Measurements from ENCODE around the gene NELFE. TPM values are rescaled to one million over a fixed set of nuclear protein-coding genes. Genes with fewer than 3 reads are reported as not detected.
A peak's percentile ranks its signal among the peaks of the same experiment; 100 is the strongest.
"Not testable (repeated sequence)": the region's sequence is repeated elsewhere in the genome, so short reads cannot be mapped to it uniquely, and the experiment has no call there.

The NELFE gene, protein sequence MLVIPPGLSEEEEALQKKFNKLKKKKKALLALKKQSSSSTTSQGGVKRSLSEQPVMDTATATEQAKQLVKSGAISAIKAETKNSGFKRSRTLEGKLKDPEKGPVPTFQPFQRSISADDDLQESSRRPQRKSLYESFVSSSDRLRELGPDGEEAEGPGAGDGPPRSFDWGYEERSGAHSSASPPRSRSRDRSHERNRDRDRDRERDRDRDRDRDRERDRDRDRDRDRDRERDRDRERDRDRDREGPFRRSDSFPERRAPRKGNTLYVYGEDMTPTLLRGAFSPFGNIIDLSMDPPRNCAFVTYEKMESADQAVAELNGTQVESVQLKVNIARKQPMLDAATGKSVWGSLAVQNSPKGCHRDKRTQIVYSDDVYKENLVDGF
- total RNA-seq, result 10 to 100 TPM; 67.1 to 70.8 TPM

DNA sequence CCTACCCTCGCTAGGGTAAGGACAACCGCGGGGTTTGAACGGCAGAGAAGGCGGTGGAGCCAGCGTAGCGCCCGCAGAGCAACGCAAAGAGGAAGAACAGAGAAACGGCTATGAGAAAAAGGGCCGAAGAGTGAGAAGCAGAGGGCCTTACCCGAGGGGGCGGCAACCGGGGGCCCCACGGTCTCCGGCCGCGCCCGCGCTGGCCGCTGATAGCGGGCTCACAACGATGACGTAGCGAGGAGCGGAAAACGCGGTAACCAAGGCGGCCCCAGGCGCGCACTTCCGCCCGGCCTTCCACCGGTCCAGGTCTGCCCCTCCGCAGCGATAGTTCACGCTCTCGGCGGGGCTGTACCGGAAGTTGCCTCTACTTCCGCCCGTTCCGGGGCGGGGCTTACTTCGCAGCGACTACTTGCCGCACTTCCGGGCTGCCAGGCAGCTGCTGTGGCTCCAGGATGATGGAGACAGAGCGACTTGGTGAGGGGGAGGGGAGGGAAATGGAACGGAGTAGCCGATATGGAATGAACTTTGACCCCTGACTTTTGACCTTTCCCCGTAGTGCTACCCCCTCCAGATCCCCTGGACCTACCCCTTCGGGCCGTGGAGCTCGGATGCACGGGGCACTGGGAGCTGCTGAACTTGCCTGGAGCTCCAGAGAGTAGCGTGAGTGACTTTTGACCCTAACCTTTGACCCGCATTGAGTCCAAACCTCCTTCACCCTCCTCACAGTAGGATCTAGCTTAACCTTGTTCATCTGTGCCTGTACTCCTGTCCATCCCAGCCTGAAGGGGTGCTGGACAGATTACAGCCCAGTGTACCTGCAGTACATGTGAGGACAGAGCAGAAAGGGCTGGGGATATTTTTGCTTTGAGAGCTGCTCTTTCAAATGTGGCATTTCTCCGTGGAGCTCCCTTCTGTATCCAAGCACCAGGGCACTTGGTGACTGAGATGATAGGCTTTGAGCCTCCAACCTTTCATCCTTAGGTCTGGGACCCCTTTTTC lies at the start of gene NELFE, which contains the start of gene SKIC2:
TSS of gene NELFE (minus strand) at position 231 of the 999 bp plus-strand sequence. CDS start 525 bp downstream, outside the sequence.
TSS of gene SKIC2 (plus strand) at position 435 of the 999 bp plus-strand sequence. CDS start at position 453, 18 bp downstream.
- Mint-ChIP-seq H3K4me1 (ENCODE audit: low read depth) (peaks cover 35% of the 10 kb centered on the region), H3K27ac (peak within 1 kb of the TSS; percentile 99), H3K27me3 (ENCODE audit: low read depth) (no peaks in the 10 kb centered on the region), H3K4me3 (peak within 1 kb of the TSS; percentile 98), H3K9me3 (ENCODE audit: insufficient read depth) (no peaks in the 10 kb centered on the region), H3K36me3 (ENCODE audit: low read depth) (peaks cover 68% of the 10 kb centered on the region)
- ChIA-PET POLR2A (interaction anchor here (0.5 to 4.1 kb wide), 9 partner anchors 12 to 307 kb away, joined by 3 to 68 read pairs (median 4); partner anchors contain the start of genes BAG6 and DXO), CTCF (interaction anchor here (0.5 to 3.4 kb wide), 7 partner anchors 13 to 409 kb away, joined by 3 to 14 read pairs (median 3); partner anchors contain the start of genes DXO and VARS1)
- ATAC-seq, result peak; percentile 96
- DNase-seq, result peak; percentile 99

DNA sequence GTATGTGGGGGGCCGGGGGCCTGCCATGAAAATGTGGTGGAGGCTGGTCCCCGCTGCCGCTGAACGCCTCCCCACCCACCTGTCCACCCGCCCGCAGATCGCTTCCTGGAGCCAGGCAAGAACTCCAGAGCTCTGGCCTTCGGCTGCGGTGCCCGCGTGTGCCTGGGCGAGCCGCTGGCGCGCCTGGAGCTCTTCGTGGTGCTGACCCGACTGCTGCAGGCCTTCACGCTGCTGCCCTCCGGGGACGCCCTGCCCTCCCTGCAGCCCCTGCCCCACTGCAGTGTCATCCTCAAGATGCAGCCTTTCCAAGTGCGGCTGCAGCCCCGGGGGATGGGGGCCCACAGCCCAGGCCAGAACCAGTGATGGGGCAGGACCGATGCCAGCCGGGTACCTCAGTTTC lies 49.3 kb upstream of the NELFE start:
- CTCF ChIA-PET; POLR2A ChIA-PET; ATAC-seq; H3K27ac Mint-ChIP-seq; DNase-seq; H3K9me3 Mint-ChIP-seq (ENCODE audit: insufficient read depth); H3K27me3 Mint-ChIP-seq (ENCODE audit: low read depth); H3K4me3 Mint-ChIP-seq; H3K36me3 Mint-ChIP-seq (ENCODE audit: low read depth): not testable (repeated sequence)
- H3K4me1 Mint-ChIP-seq (ENCODE audit: low read depth), result peaks cover 11% of the 10 kb centered on the region

DNA sequence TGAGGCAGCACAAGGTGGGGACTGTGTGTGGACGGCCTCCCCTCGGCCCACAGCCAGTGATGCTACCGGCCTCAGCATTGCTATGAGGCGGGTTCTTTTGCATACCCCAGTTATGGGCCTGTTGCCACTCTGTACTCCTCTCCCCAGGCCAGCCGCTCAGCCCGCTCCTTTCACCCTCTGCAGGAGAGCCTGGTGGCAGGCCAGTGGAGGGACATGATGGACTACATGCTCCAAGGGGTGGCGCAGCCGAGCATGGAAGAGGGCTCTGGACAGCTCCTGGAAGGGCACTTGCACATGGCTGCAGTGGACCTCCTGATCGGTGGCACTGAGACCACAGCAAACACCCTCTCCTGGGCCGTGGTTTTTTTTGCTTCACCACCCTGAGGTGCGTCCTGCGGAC lies 48.3 kb upstream of the NELFE start:
- peaks cover 11% of the 10 kb centered on the region for H3K4me1 Mint-ChIP-seq (ENCODE audit: low read depth)
- H3K27me3 Mint-ChIP-seq (ENCODE audit: low read depth); CTCF ChIA-PET; H3K4me3 Mint-ChIP-seq; DNase-seq; ATAC-seq; H3K36me3 Mint-ChIP-seq (ENCODE audit: low read depth); POLR2A ChIA-PET; H3K9me3 Mint-ChIP-seq (ENCODE audit: insufficient read depth); H3K27ac Mint-ChIP-seq: not testable (repeated sequence)

DNA sequence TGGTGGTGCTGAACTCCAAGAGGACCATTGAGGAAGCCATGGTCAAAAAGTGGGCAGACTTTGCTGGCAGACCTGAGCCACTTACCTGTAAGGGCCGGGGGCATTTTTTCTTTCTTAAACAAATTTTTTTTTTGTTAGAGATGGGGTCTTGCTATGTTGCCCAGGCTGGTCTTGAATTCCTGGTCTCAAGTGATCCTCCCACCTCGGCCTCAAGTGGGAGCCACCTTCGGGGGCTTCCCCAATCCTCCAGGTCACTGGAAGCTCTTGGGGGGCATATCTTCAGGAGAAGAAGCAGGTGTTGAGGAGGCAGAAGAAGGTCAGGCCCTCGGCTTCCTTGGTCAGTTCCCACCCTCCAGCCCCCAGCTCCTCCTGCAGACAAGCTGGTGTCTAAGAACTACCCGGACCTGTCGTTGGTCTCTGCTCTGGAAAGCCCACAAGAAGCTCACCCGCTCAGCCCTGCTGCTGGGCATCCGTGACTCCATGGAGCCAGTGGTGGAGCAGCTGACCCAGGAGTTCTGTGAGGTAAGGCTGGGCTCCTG lies 47.3 kb upstream of the NELFE start:
- POLR2A ChIA-PET; H3K9me3 Mint-ChIP-seq (ENCODE audit: insufficient read depth); ATAC-seq; H3K4me3 Mint-ChIP-seq; CTCF ChIA-PET; H3K36me3 Mint-ChIP-seq (ENCODE audit: low read depth); DNase-seq; H3K27me3 Mint-ChIP-seq (ENCODE audit: low read depth); H3K27ac Mint-ChIP-seq: not testable (repeated sequence)
- H3K4me1 Mint-ChIP-seq (ENCODE audit: low read depth), result peaks cover 11% of the 10 kb centered on the region

DNA sequence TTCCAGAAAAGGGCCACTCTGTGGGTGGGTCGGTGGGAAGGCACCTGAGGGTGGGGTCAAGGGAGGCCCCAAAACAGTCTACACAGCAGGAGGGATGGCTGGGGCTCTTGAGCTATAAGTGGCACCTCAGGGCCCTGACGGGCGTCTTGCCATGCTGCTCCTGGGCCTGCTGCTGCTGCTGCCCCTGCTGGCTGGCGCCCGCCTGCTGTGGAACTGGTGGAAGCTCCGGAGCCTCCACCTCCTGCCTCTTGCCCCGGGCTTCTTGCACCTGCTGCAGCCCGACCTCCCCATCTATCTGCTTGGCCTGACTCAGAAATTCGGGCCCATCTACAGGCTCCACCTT lies 46.7 kb upstream of the NELFE start:
- ATAC-seq; DNase-seq; H3K27ac Mint-ChIP-seq; CTCF ChIA-PET; H3K27me3 Mint-ChIP-seq (ENCODE audit: low read depth); POLR2A ChIA-PET; H3K9me3 Mint-ChIP-seq (ENCODE audit: insufficient read depth); H3K36me3 Mint-ChIP-seq (ENCODE audit: low read depth); H3K4me3 Mint-ChIP-seq: not testable (repeated sequence)
- peaks cover 11% of the 10 kb centered on the region for H3K4me1 Mint-ChIP-seq (ENCODE audit: low read depth)

DNA sequence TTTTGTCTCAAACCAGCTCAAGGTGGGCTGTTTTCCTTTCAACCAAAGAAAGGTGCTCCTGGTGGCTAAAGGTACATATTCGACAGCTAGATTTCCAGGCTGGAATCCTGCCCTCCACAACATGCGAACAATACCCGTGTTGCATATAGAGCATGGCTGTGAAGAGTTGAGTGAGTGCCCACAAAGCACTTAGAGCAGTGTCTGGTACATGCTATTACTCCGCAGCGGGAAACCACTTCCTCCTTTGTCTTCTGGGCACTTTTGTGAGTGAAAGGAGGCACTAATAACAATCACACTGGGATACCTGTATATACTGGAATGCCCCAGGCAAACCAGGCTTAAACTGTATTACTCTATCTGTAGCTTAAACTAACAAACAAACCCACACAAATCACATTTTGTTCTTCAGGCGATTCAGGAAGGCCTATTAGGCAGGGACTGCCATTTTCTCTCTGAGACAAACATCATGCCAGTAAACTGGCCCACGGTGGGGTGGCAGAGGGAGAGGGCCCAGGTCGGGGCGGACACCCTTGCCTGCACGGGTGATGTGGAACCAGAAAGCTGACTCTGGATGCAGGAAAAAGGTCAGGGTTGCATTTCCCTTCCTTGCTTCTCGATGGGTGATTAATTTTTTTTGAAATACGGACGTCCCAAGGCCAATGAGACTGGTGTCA lies 46.2 kb upstream of the NELFE start:
- H3K27me3 Mint-ChIP-seq (ENCODE audit: low read depth); POLR2A ChIA-PET; H3K4me3 Mint-ChIP-seq; H3K9me3 Mint-ChIP-seq (ENCODE audit: insufficient read depth); DNase-seq; H3K36me3 Mint-ChIP-seq (ENCODE audit: low read depth); CTCF ChIA-PET: not testable (repeated sequence)
- H3K4me1 Mint-ChIP-seq (ENCODE audit: low read depth), result peaks cover 11% of the 10 kb centered on the region
- H3K27ac Mint-ChIP-seq, result peak overlapping the region; percentile 61
- peak; percentile 83 for ATAC-seq

DNA sequence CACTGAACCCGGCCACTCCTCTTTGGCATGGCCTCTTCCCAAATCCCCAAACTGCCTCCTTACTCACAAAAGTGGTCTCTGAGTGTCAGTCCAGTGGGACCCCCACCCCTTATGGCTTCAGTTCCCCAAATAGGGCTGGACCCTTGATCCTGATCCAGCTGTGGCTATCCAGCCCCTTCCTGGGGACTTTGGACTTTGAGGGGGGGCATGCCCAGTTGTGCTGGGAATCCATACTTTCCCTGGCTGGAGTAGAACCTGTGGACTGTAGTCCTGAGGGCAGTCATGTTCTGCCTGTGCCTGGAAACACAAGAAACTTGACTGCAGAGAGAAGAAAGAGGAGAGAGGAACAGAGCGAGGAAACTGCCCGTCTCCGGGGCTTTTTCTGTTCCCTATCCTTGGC lies 45.6 kb upstream of the NELFE start:
- CTCF ChIA-PET, POLR2A ChIA-PET, ATAC-seq: not testable (repeated sequence)

DNA sequence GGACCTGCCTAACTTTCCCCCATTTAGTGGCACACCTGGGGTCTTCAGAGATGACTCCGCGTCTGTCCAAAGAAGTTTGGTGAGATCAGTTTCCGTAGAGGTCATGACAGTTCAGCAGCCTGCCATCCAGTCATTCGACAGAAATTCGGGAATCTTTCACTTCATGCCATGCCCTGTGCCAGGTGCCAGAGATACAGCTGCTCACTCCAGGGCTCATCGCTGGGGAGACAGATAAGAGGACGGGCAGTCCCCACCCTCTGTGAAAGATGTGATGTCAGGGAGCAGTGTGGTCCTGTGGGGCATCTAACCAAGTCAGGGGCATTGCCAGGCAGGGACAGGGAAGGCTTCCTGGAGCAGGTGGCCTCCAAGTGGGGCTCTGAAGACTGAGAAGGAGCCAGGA lies 44.5 kb upstream of the NELFE start:
- H3K4me3 Mint-ChIP-seq; CTCF ChIA-PET; H3K27ac Mint-ChIP-seq; H3K9me3 Mint-ChIP-seq (ENCODE audit: insufficient read depth); H3K36me3 Mint-ChIP-seq (ENCODE audit: low read depth); H3K27me3 Mint-ChIP-seq (ENCODE audit: low read depth); DNase-seq; ATAC-seq; POLR2A ChIA-PET: not testable (repeated sequence)
- H3K4me1 Mint-ChIP-seq (ENCODE audit: low read depth), result peaks cover 11% of the 10 kb centered on the region

More for the DNA sequence above, 45.6 kb upstream of the NELFE start:
- H3K36me3 Mint-ChIP-seq (ENCODE audit: low read depth); H3K4me3 Mint-ChIP-seq; H3K27ac Mint-ChIP-seq; DNase-seq; H3K9me3 Mint-ChIP-seq (ENCODE audit: insufficient read depth); H3K27me3 Mint-ChIP-seq (ENCODE audit: low read depth): not testable (repeated sequence)
- peaks cover 11% of the 10 kb centered on the region for H3K4me1 Mint-ChIP-seq (ENCODE audit: low read depth)

DNA sequence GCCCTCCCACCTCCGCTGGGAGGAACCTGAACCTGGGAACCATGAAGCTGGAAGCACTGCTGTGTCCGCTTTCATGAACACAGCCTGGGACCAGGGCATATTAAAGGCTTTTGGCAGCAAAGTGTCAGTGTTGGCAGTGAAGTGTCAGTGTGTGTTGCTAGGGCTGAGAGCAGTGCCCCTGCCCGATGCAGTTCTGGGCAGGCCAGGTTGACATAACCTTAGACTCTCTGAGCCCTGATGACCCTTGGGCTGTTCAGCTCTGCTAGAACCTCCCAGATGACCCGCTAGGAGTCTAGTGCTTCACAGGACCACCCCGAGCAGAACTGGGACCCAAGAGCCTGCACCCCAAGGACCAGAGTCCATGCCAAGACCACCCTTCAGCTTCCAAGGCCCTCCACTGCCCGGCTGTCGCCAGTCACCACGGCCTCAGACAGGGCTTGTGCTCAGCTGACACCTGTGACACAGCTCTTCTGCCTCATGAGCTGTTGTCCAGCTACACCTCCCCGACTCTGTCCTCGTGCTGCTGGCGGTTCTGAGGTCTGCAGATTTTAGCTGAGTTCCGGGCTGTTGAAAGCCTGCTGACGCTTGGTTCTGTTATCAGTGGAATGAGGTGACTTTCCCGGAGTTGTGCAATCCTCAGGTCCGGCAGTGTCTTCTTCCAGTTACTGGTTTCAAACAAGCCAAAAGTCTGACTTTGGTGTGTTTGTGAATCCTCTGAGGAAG lies 43.9 kb upstream of the NELFE start:
- peaks cover 11% of the 10 kb centered on the region for H3K4me1 Mint-ChIP-seq (ENCODE audit: low read depth)
- ATAC-seq; DNase-seq; POLR2A ChIA-PET; H3K27me3 Mint-ChIP-seq (ENCODE audit: low read depth); H3K27ac Mint-ChIP-seq; H3K9me3 Mint-ChIP-seq (ENCODE audit: insufficient read depth); H3K36me3 Mint-ChIP-seq (ENCODE audit: low read depth); H3K4me3 Mint-ChIP-seq; CTCF ChIA-PET: not testable (repeated sequence)

DNA sequence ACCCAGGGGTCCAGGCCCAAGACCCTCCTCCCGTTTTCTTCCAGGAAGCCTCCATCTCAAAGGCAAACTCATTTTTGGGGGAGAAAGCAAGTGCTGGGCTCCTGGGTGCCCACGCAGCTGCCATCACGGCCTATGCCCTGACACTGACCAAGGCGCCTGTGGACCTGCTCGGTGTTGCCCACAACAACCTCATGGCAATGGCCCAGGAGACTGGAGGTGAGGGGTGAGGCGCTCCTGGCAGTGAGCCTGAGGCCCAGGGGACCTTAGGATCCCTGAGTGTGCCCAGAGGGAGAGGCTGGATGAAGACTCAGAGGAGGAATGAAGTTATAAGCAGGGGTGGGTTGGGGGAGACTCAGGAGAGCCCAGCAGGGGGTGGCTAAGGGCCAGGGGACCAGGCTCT lies 37.6 kb upstream of the NELFE start:
- H3K36me3 Mint-ChIP-seq (ENCODE audit: low read depth); POLR2A ChIA-PET; H3K27me3 Mint-ChIP-seq (ENCODE audit: low read depth); DNase-seq; H3K27ac Mint-ChIP-seq; H3K9me3 Mint-ChIP-seq (ENCODE audit: insufficient read depth); H3K4me1 Mint-ChIP-seq (ENCODE audit: low read depth); ATAC-seq; CTCF ChIA-PET; H3K4me3 Mint-ChIP-seq: not testable (repeated sequence)

DNA sequence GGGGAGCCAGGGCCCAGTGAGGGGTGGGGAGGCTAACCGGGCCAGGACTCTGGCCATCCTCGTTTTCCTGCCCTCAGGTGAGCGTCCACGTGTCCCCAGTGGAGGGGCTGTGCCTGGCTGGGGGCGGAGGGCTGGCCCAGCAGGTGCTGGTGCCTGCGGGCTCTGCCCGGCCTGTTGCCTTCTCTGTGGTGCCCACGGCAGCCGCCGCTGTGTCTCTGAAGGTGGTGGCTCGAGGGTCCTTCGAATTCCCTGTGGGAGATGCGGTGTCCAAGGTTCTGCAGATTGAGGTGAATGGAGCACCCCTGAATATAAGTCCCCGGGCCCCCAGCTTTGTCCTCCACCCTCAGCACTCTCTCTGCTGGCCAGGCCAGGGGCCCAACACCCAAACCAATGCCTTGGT lies 35.6 kb upstream of the NELFE start:
- ATAC-seq; POLR2A ChIA-PET; H3K4me3 Mint-ChIP-seq; H3K9me3 Mint-ChIP-seq (ENCODE audit: insufficient read depth); CTCF ChIA-PET; H3K27me3 Mint-ChIP-seq (ENCODE audit: low read depth); DNase-seq; H3K27ac Mint-ChIP-seq; H3K4me1 Mint-ChIP-seq (ENCODE audit: low read depth); H3K36me3 Mint-ChIP-seq (ENCODE audit: low read depth): not testable (repeated sequence)

All from activated CD8-positive, alpha-beta T cell treated with anti-CD3 and anti-CD28 coated beads, Interleukin-2, amount 10 ng/mL, durations not matched to agents 7 days and 5 days (primary cell).